HepG2 (cell line): Measurements from ENCODE around the gene TFDP1. TPM values are rescaled to one million over a fixed set of nuclear protein-coding genes. Genes with fewer than 3 reads are reported as not detected.

Source experiments
- ZBED4 ChIP-seq: sonication (generic); formaldehyde crosslinking; IDR thresholded peaks from 2 replicates; pipeline ENCODE4 v1.4.0; 2020; ENCODE audit warnings: missing genetic modification reagents, borderline replicate concordance
- ZNF281 ChIP-seq: sonication (generic); formaldehyde crosslinking; IDR thresholded peaks from 2 replicates; pipeline ENCODE4 v1.4.0; 2020; ENCODE audit warnings: missing genetic modification reagents, borderline replicate concordance
- ZNF703 ChIP-seq: sonication (generic); formaldehyde crosslinking; IDR thresholded peaks from 2 replicates; pipeline ENCODE4 v1.5.1; 2020; ENCODE audit warnings: missing genetic modification reagents, mild to moderate bottlenecking, moderate library complexity, borderline replicate concordance
- ZNF777 ChIP-seq: sonication (generic); formaldehyde crosslinking; IDR thresholded peaks from 2 replicates; pipeline ENCODE4 v1.4.0; 2020; ENCODE audit warnings: missing genetic modification reagents
- polyA plus RNA-seq, 8 experiments: library from polyadenylated mRNA; depleted of rRNA in 3 of 8; stranded (reverse) in 7 of 8; unstranded in 1 of 8; fragments of >200 nt; fragmentation: Illumina TruSeq in 4 of 8; extraction: Trizol in 4 of 8; gene quantifications; 2 replicates each; pipeline versions ENCODE4 v1.2.1 to v1.2.3, GENCODE V29; 2011 to 2016; ENCODE audit warnings: low read depth in 4 of 8, missing spikeins in 1 of 8, mixed read lengths in 1 of 8; ENCODE audit not compliant: insufficient read depth in 1 of 8
- total RNA-seq, 5 experiments: library from RNA; depleted of rRNA; stranded (reverse); fragments of >200 nt; fragmentation: Illumina TruSeq; extraction: Trizol; gene quantifications; 2 replicates each; pipeline ENCODE4 v1.2.3, GENCODE V29; 2016; ENCODE audit warnings: low read depth in 1 of 5

The TFDP1 gene
- total and polyA plus RNA-seq, 2 of the 13 experiments (the other 11 are each of a cell fraction or from before 2014, with no cell fraction given) = 38.0 to 84.2 TPM

- TF ChIP-seq ZNF281 (CRISPR knock-in tag) (no peak), ZNF777 (CRISPR knock-in tag) (no peak), ZBED4 (no peak), ZNF703 (CRISPR knock-in tag) (no peak)
Measured at GRCh38 chr13:113548171-113548641, 36.3 kb upstream of the TFDP1 start (continued).
